K562 treated with DMSO at 1 percent for 12 hours (cell line): ENCODE measurements around the gene VSX2. TPM values are rescaled to one million over a fixed set of nuclear protein-coding genes. Genes with fewer than 3 reads are reported as not detected.

ENCODE experiments used
- total RNA-seq: library from RNA; unstranded; fragments of 300-600 nt; gene quantifications from 2 replicates; pipeline ENCODE4 v1.2.3, GENCODE V29; 2022; ENCODE audit not compliant: insufficient read depth

The VSX2 gene
- total RNA-seq, result not detected in 2 replicates

GRCh38 chr14:74238974-74239847, at the start of gene VSX2:
TSS of gene VSX2 (plus strand) at chr14:74239449. CDS start at chr14:74239562, 113 bp downstream.

GRCh38 chr14:74302634-74303569, 63.7 kb downstream of the VSX2 start, which contains the start of gene ABCD4:
TSS of gene ABCD4 (minus strand) at chr14:74302934. CDS start at chr14:74302912, 22 bp downstream.

Other genes starting within 250 kb of the VSX2 start
- 4.4 and 9.1 TPM in 2 replicates for gene ENTPD5, start 220.2 kb upstream of the VSX2 start, total RNA-seq
- gene BBOF1, start 220.1 kb upstream of the VSX2 start, total RNA-seq, result 0.50 and 0.83 TPM in 2 replicates
- 1.1 and 3.2 TPM in 2 replicates for gene ALDH6A1, start 155.0 kb upstream of the VSX2 start, total RNA-seq
- gene LIN52, start 154.5 kb upstream of the VSX2 start, total RNA-seq, result 3.3 and 6.2 TPM in 2 replicates
- 21.3 and 27.7 TPM in 2 replicates for gene ABCD4, start 63.5 kb downstream of the VSX2 start, total RNA-seq
- gene VRTN, start 109.0 kb downstream of the VSX2 start, total RNA-seq, result not detected in 2 replicates
- gene SYNDIG1L, start 186.8 kb downstream of the VSX2 start, total RNA-seq, result not detected in 2 replicates